ENCODE data around the gene SIAE. TPM values are rescaled to one million over a fixed set of nuclear protein-coding genes. Genes with fewer than 3 reads are reported as not detected.

Gene SIAE
- polyA plus RNA-seq, 1 donor = 7.4 TPM

Other genes starting within 250 kb of the SIAE start
- not detected for gene OR8B4, start 248.9 kb downstream of the SIAE start, polyA plus RNA-seq (ENCODE audit: insufficient read length)
- not detected for gene OR8B8, start 228.0 kb downstream of the SIAE start, polyA plus RNA-seq (ENCODE audit: insufficient read length)
- gene OR8B12, start 130.1 kb downstream of the SIAE start, polyA plus RNA-seq (ENCODE audit: insufficient read length) = not detected
- 0.25 TPM for gene OR8A1, start 103.7 kb downstream of the SIAE start, polyA plus RNA-seq (ENCODE audit: insufficient read length)
- gene PANX3, start 62.3 kb downstream of the SIAE start, polyA plus RNA-seq (ENCODE audit: insufficient read length) = not detected
- gene TBRG1, start 50.9 kb downstream of the SIAE start, polyA plus RNA-seq (ENCODE audit: insufficient read length) = 23.5 TPM
- gene SPA17, start 165 bp upstream of the SIAE start, polyA plus RNA-seq (ENCODE audit: insufficient read length) = 3.3 TPM
- 4.7 TPM for gene NRGN, start 66.2 kb upstream of the SIAE start, polyA plus RNA-seq (ENCODE audit: insufficient read length)
- gene VSIG2, start 78.5 kb upstream of the SIAE start, polyA plus RNA-seq (ENCODE audit: insufficient read length) = 1.1 TPM
- 46.2 TPM for gene ESAM, start 88.6 kb upstream of the SIAE start, polyA plus RNA-seq (ENCODE audit: insufficient read length)
- 15.3 TPM for gene MSANTD2, start 126.7 kb upstream of the SIAE start, polyA plus RNA-seq (ENCODE audit: insufficient read length)
- 34.2 TPM for gene ROBO3, start 191.7 kb upstream of the SIAE start, polyA plus RNA-seq (ENCODE audit: insufficient read length)
- gene ROBO4, start 224.1 kb upstream of the SIAE start, polyA plus RNA-seq (ENCODE audit: insufficient read length) = 23.0 TPM
- gene HEPN1, start 245.5 kb upstream of the SIAE start, polyA plus RNA-seq (ENCODE audit: insufficient read length) = 0.20 TPM

All from forelimb muscle (tissue), 1 donor.